C4-2B (cell line): ENCODE data around the gene GPHB5.

Experiments used
- ZFX ChIP-seq: fragments of 450-650 bp; IDR thresholded peaks from 2 replicates; pipeline ENCODE4 v1.6.1; 2017
- TF ChIP-seq, protein P1 (sequence below): fragments of 450-650 bp; conservative IDR thresholded peaks from 2 replicates; pipeline ENCODE4 v1.5.1; 2017; ENCODE audit warnings: mild to moderate bottlenecking

DNA sequence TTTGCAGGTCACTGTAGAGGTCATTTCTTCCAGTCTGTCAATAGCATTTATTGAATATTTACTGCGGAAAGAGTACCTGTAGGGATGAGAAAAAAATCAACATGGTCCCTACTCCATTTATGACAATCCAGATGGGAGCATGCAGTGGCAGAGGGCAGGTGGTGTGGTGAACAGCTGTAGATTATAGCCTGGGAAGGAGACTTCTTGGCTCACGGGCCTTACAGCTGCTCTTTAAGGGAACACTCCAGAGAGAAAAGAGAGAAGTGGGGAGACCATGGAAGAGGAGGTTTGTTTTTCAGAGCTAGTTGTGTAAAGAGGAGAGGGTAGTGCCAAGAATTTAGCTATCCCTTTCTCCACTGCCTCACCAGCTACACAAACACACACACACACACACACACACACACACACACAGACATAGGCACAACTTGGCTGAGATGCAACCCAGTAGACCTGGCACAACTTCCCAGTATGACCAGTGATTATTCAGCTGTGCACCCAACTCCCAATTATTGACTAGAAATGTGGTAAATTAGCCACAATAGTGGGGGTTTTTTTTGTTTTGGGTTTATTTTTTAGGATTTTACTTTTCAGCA lies 41.0 kb downstream of the GPHB5 start:
- TF ChIP-seq, protein P1, sequence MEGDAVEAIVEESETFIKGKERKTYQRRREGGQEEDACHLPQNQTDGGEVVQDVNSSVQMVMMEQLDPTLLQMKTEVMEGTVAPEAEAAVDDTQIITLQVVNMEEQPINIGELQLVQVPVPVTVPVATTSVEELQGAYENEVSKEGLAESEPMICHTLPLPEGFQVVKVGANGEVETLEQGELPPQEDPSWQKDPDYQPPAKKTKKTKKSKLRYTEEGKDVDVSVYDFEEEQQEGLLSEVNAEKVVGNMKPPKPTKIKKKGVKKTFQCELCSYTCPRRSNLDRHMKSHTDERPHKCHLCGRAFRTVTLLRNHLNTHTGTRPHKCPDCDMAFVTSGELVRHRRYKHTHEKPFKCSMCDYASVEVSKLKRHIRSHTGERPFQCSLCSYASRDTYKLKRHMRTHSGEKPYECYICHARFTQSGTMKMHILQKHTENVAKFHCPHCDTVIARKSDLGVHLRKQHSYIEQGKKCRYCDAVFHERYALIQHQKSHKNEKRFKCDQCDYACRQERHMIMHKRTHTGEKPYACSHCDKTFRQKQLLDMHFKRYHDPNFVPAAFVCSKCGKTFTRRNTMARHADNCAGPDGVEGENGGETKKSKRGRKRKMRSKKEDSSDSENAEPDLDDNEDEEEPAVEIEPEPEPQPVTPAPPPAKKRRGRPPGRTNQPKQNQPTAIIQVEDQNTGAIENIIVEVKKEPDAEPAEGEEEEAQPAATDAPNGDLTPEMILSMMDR = no peak
- TF ChIP-seq ZFX = no peak
